PC-9 (cell line): Measurements from ENCODE around the gene RSL1D1. TPM values are rescaled to one million over a fixed set of nuclear protein-coding genes. Genes with fewer than 3 reads are reported as not detected.

Experiments
- BruUV-seq: library from RNA; stranded (reverse); fragments of 400-500 nt; replicated peaks from 2 replicates; lab custom pipeline; 2021; lab: Mats Ljungman, UMichigan
- CTCF ChIA-PET: fragments of 300-600 bp; sonication (Branson Sonifier 250); formaldehyde crosslinking; loops from one replicate; lab custom pipeline; 2022; ENCODE audit warnings: antibody characterized with exemption; lab: Charles Lee
- POLR2A ChIA-PET: fragments of 300-600 bp; sonication (Branson Sonifier 250); formaldehyde crosslinking; loops from one replicate; lab custom pipeline; 2022; ENCODE audit warnings: antibody characterized with exemption; ENCODE audit not compliant: unreplicated experiment; lab: Charles Lee
- DNase-seq, 2 experiments: peaks; one replicate each; pipeline versions ENCODE4 v3.0.0 to v3.0.0-alpha.2; 2015 to 2022; ENCODE audit warnings: mixed read lengths in 1 of 2
- H2AFZ ChIP-seq: fragments of 200-600 bp; sonication (generic); 2 replicates; pipeline ENCODE4 v1.8.1; 2017; ENCODE audit warnings: antibody characterized with exemption
- H3F3A ChIP-seq: fragments of 200-600 bp; sonication (generic); 2 replicates; pipeline ENCODE4 v1.8.1; 2017; ENCODE audit warnings: antibody characterized with exemption, mild to moderate bottlenecking, low read depth; ENCODE audit not compliant: insufficient read depth
- H3K27ac ChIP-seq: fragments of 200-600 bp; sonication (generic); 2 replicates; pipeline ENCODE4 v1.6.1; 2016; ENCODE audit warnings: mixed run types
- H3K27me3 ChIP-seq: fragments of 200-600 bp; sonication (generic); 2 replicates; pipeline ENCODE4 v1.6.1; 2016; ENCODE audit warnings: low read depth, mixed run types; ENCODE audit not compliant: insufficient read depth
- H3K36me3 ChIP-seq: fragments of 200-600 bp; sonication (generic); 2 replicates; pipeline ENCODE4 v1.6.1; 2016; ENCODE audit warnings: low read depth, mixed run types
- H3K4me1 ChIP-seq: fragments of 200-600 bp; sonication (generic); replicated peaks from 2 replicates; pipeline ENCODE4 v1.6.1; 2016; ENCODE audit warnings: mixed run types; ENCODE audit not compliant: insufficient read depth
- H3K4me2 ChIP-seq: fragments of 200-600 bp; sonication (generic); 2 replicates; pipeline ENCODE4 v1.6.1; 2017; ENCODE audit warnings: mixed run types
- H3K4me3 ChIP-seq: fragments of 200-600 bp; sonication (generic); 2 replicates; pipeline ENCODE4 v1.6.1; 2016; ENCODE audit warnings: mixed run types
- H3K79me2 ChIP-seq: fragments of 200-600 bp; sonication (generic); 2 replicates; pipeline ENCODE4 v1.6.1; 2017; ENCODE audit warnings: low read depth, mixed run types
- H3K9me2 ChIP-seq: fragments of 200-600 bp; sonication (generic); 2 replicates; pipeline ENCODE4 v1.8.1; 2017; ENCODE audit warnings: mild to moderate bottlenecking; ENCODE audit not compliant: insufficient read depth
- H3K9me3 ChIP-seq: fragments of 200-600 bp; sonication (generic); 2 replicates; pipeline ENCODE4 v1.8.1; 2016; ENCODE audit warnings: low read depth; ENCODE audit not compliant: insufficient read depth
- H4K20me1 ChIP-seq: fragments of 200-600 bp; sonication (generic); 2 replicates; pipeline ENCODE4 v1.8.1; 2017; ENCODE audit not compliant: insufficient read depth
- EZH2 ChIP-seq: fragments of 200-600 bp; sonication (generic); IDR thresholded peaks from 2 replicates; pipeline ENCODE4 v1.8.0; 2017; ENCODE audit warnings: antibody characterized with exemption, low read depth
- intact Hi-C: fragments of 100-400 bp; cut with micrococcal nuclease; formaldehyde crosslinking; loops from one replicate; pipeline ENCODE4 v1.10.0; 2022; ENCODE audit not compliant: unreplicated experiment
- total RNA-seq: library from RNA; stranded (reverse); gene quantifications from 2 replicates; pipeline ENCODE4 v1.2.3, GENCODE V29; 2021
- TF ChIP-seq, protein P1 (sequence below): fragments of 200-600 bp; sonication (generic); conservative IDR thresholded peaks from 2 replicates; pipeline ENCODE4 v1.6.1; 2017; ENCODE audit warnings: mixed run types, antibody characterized with exemption, mild to moderate bottlenecking, moderate library complexity

Gene RSL1D1
- total RNA-seq, 1 experiment from 2014 or later: 226 TPM

DNA sequence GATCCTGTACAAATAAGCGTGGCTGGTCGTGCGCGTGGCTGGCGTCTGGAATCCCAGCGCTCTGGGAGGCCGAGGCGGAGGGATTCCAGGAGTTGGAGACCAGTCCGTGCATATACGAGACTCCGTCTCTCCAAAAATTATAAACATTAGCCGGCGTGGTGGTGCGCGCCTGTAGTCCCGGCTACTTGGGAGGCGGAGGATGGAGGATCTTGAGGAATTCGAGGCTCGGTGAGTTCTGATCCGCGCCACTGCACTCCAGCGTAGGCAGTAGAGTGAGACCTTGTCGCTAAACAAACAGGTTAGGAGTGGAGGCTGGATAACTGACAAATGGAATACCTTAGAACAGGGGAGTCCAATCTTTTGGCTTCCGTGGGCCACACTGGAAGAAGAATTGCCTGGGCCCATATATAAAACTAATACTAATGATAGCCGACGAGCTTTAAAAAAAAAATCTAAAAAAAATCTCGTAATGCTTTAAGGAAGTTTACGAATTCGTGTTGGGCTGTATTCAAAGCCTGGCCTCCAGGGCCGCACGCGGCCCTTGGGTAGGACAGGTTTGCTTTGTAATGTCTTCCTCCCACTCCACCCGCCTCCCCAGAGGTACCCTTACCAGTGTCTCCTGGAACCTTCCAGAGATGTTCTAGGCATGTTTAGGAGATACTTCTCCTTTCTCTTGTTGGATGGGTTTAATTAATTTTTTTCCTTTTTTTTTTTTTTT, 909 bp upstream of the RSL1D1 start:
- peaks cover 20% of the 10 kb centered on the region for H3F3A ChIP-seq
- ChIA-PET CTCF (interaction anchor here (0.5 to 0.6 kb wide), 3 partner anchors 13 to 224 kb away, joined by 3 to 7 read pairs (median 4); no protein-coding TSS in a partner anchor), POLR2A (interaction anchor here (1.2 kb wide), 1 partner anchor 69 kb away, joined by 3 read pairs; no protein-coding TSS in a partner anchor)
- peak in 1 of 2 experiments; percentile 37 for DNase-seq
- BruUV-seq: no TSS peak
- peak overlapping the region; percentile 97 for H2AFZ ChIP-seq
- no peaks in the 10 kb centered on the region for H3K9me3 ChIP-seq
- peaks cover 27% of the 10 kb centered on the region for H3K4me1 ChIP-seq
- no peaks in the 10 kb centered on the region for H3K27me3 ChIP-seq
- peaks cover 94% of the 10 kb centered on the region for H3K79me2 ChIP-seq
- H3K36me3 ChIP-seq: peaks cover 37% of the 10 kb centered on the region
- no peak for TF ChIP-seq EZH2
- TF ChIP-seq, protein P1, sequence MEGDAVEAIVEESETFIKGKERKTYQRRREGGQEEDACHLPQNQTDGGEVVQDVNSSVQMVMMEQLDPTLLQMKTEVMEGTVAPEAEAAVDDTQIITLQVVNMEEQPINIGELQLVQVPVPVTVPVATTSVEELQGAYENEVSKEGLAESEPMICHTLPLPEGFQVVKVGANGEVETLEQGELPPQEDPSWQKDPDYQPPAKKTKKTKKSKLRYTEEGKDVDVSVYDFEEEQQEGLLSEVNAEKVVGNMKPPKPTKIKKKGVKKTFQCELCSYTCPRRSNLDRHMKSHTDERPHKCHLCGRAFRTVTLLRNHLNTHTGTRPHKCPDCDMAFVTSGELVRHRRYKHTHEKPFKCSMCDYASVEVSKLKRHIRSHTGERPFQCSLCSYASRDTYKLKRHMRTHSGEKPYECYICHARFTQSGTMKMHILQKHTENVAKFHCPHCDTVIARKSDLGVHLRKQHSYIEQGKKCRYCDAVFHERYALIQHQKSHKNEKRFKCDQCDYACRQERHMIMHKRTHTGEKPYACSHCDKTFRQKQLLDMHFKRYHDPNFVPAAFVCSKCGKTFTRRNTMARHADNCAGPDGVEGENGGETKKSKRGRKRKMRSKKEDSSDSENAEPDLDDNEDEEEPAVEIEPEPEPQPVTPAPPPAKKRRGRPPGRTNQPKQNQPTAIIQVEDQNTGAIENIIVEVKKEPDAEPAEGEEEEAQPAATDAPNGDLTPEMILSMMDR: no peak
- H4K20me1 ChIP-seq: peaks cover 36% of the 10 kb centered on the region
- H3K27ac ChIP-seq: peak overlapping the region; percentile 61
- peak overlapping the region; percentile 97 for H3K4me2 ChIP-seq
- no peaks in the 10 kb centered on the region for H3K9me2 ChIP-seq
- H3K4me3 ChIP-seq: peak overlapping the region; percentile 83
- intact Hi-C loops: no loop called here

- Histone ChIP-seq H3K4me3 (no peak overlapping the region), H3K4me1 (peaks cover 27% of the 10 kb centered on the region), H3K4me2 (peak overlapping the region; percentile 97), H3K79me2 (peaks cover 90% of the 10 kb centered on the region), H3F3A (peaks cover 32% of the 10 kb centered on the region), H3K27ac (no peak overlapping the region), H3K9me2 (no peaks in the 10 kb centered on the region), H3K9me3 (no peaks in the 10 kb centered on the region), H2AFZ (no peak overlapping the region), H3K27me3 (no peaks in the 10 kb centered on the region), H3K36me3 (peaks cover 57% of the 10 kb centered on the region), H4K20me1 (peaks cover 56% of the 10 kb centered on the region)
- no peak for DNase-seq
- TF ChIP-seq, protein P1: no peak
- no peak for TF ChIP-seq EZH2
- no TSS peak for BruUV-seq
- ChIA-PET POLR2A (interaction anchor here (0.7 kb wide), 1 partner anchor 64 kb away, joined by 7 read pairs; no protein-coding TSS in a partner anchor), CTCF (no interaction called here)
- intact Hi-C loops: no loop called here
These were observed 2.5 kb downstream of the RSL1D1 start for GRCh38 chr16:11848842-11849241.

- POLR2A ChIA-PET: no interaction called here
- H3K27me3 ChIP-seq: no peaks in the 10 kb centered on the region
- no peak overlapping the region for H3K4me2 ChIP-seq
- intact Hi-C loops: no loop called here
- no peak for TF ChIP-seq EZH2
- TF ChIP-seq, protein P1: no peak
- no peak overlapping the region for H2AFZ ChIP-seq
- H3K4me3 ChIP-seq: no peak overlapping the region
- H3K9me3 ChIP-seq: no peaks in the 10 kb centered on the region
- no peak for DNase-seq
- H3F3A ChIP-seq: peaks cover 40% of the 10 kb centered on the region
- H3K79me2 ChIP-seq: peaks cover 48% of the 10 kb centered on the region
- peaks cover 71% of the 10 kb centered on the region for H3K36me3 ChIP-seq
- H3K27ac ChIP-seq: no peak overlapping the region
- BruUV-seq: no TSS peak
- peaks cover 64% of the 10 kb centered on the region for H4K20me1 ChIP-seq
- no peaks in the 10 kb centered on the region for H3K9me2 ChIP-seq
- CTCF ChIA-PET: no interaction called here
- H3K4me1 ChIP-seq: peaks cover 8% of the 10 kb centered on the region
These were observed 6.8 kb downstream of the RSL1D1 start for GRCh38 chr16:11844499-11844898.
